CD1c-positive myeloid dendritic cell (primary cell): ENCODE data around the gene QTRT2.

ENCODE experiments used
- DNase-seq: peaks from one replicate; pipeline ENCODE4 v3.0.0-alpha.2; 2016; ENCODE audit errors: extremely low spot score

QTRT2 gene

DNA sequence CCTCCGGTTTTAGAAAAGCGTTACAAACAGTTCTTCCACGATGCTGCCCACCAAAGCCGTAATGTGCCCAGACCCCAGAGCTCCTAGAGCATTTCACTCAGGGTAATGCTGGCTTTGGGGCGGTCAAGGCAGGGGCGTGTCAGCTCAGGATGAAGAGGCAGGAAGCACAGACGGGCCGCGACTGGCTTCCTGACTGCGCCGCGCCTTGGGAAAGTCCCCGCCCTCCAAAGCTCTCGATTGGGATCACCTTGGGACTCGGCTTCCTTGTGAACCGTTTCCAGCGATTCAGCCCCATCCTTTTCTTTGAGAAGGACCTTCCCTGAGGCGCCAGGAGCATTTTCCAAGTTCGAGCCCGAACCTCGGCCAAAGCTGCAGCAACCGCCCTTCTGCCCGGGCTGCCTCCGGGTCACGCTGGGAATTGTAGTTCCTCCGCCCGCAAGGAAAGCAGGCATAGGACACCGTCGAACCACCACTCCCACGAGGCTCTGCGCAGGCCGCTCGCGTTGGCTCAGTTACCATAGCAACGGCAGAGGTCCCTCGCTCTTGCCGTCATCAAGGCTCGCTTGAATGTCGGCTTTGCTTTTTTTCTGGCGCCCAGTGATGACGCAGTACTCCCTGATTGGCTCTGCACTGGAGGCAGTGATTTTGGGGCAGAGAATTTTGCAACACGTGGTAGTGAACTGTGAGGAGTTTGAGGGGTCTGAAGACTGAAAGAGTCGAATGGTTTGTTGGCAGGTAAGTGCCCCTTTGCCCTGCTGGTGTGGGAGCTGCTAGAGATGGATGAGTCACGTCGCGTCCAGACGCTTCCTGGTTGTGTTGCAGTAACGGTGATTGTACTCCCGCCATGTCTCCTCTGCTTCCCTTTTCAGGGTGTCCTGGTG lies at the start of gene QTRT2, which contains the start of gene CCDC191:
TSS of gene QTRT2 (plus strand) at position 608 of the 881 bp plus-strand sequence. CDS start 8,521 bp downstream, outside the sequence.
TSS of gene CCDC191 (minus strand) at position 397 of the 881 bp plus-strand sequence. CDS start at position 337, 60 bp downstream.
- peak; percentile 100 for DNase-seq

DNA sequence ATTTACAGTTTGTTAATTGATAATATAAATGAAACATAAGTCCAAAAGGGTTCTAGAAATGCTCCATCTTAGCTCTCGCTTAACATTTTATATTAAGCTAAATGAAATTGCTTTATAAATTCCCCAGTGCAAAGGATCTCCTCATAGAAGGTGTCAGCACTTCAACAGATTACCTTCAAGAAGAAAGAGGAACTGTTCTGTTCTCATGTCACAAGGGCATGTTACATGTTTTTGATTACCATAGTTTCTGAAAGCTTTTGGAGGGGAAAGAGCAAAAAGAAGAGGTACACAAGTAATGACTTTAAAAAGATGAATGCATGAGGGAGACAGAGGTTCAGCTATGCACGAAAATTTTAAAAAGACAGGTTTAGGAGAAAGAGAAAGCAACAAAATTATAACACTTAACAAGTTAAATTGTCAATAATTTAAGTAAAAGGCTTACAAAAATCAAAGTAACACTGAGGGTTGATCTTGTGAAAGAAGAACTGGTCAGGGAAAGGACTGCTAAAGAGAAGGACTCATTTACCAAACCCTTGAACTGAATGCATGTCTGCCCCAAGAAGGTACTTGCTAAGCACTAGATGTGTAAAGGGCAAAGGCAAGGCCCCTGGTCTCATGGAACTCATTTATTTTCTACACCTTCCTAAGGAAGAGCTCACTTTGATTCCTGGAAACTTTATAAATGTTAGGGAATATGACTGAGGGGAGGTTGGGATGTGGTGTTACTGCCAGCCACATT lies 45.3 kb upstream of the QTRT2 start:
- no peak for DNase-seq

- DNase-seq, result no peak
Observed at GRCh38 chr3:114014211-114014610, 42.3 kb upstream of the QTRT2 start.

DNA sequence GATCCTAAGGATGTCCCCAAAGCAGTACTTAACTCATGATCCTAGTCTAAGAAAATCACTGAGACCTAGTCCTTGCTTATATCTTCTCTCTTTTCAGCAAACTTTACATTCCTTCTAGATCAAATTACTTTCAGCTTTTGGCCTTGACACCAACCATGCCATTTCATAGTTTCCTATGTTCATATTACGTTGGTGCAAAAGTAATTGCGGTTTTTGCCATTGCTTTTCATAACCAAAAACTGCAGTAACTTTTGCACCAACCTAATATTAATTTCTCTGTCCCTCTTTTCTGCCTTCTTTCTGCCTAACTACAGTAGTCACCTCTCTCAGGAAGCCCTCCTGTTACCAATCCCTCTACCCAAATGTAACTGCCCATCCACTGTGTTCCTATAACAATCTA lies 37.1 kb upstream of the QTRT2 start:
- no peak for DNase-seq

DNA sequence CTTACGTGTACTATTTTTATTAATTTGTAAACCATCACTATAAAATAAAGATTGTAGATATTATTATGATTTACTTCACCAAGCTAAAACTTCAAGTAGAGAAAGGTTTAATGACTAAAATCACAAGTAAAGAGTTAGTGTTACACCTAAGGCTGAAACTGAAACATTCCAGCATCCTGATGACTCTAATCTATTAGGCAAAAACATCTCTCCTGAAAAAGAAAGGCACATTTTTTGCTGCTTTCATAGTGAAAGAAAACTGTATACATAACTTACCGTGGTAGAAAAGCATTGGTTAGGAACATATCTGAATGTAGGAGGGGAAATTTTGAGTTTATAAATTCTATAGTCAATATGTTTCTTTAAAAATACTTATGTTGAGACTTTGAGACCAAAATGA lies 35.6 kb upstream of the QTRT2 start:
- DNase-seq, result no peak

- DNase-seq, result no peak
Observed at GRCh38 chr3:114022145-114022802, 34.3 kb upstream of the QTRT2 start.

- no peak for DNase-seq
Observed at GRCh38 chr3:114025451-114025850, 31.1 kb upstream of the QTRT2 start.

- no peak for DNase-seq
Observed at GRCh38 chr3:114026331-114026730, 30.2 kb upstream of the QTRT2 start.

DNA sequence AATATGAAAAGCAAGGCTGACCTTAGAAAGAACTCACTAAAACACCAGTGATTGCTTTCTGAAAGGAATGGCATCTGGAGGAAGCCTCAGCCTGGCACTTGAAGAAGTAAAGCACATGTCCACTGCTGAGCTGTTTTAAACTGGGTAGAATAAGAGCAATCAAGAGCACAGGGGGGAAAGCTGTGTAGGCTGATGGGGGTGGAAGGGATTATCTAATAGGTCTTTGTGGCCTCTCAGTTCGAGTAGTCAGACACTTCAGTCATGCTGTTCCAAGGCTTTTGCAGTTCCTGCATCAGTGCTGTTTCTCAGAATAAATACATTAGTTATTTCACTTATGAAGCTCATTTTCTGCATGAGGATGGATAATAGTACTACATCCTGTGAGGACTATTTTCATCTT lies 22.8 kb upstream of the QTRT2 start:
- no peak for DNase-seq

DNA sequence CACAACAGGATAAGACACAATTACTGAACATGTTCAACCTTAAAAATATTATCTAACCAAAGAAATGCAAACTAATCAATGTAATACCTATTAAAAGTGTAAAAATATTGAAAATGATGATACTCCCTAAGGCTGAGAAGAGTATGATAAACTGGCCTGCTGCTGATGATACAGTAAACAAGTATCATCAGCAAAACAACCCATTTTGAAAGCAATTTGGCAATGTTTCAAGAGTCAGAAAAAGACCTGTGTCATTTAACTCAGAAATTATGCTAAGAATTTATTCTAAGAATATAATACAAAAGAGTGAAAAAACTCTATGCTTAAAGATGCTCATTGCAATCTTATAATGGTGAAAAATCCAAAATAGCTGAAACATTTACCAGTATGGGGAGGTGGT lies 22.3 kb upstream of the QTRT2 start:
- DNase-seq, result no peak

- DNase-seq, result no peak
Observed at GRCh38 chr3:114034787-114035545, 21.6 kb upstream of the QTRT2 start.

- no peak for DNase-seq
Observed at GRCh38 chr3:114035896-114036295, 20.6 kb upstream of the QTRT2 start.

DNA sequence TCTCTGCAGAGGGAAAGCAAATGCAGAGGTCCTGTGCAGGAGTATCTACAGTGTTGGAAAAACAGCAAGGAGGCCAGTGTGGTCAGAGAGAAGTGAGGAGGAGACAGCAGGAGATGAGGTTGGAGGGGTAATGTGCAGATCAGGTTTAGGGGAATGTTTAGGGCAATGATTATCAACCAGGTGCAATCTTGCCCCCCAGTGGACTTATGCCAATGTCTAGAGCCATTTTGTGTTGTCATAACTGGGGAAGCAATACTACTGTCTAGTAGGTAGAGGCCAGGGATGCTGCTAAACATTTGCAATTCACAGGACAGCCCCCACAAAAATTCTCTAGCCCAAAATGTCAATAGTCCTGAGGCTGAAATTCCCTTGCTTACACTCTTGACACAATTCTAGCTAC lies 13.3 kb upstream of the QTRT2 start:
- DNase-seq, result no peak

- no peak for DNase-seq
Observed at GRCh38 chr3:114052216-114052615, 4.3 kb upstream of the QTRT2 start.

DNA sequence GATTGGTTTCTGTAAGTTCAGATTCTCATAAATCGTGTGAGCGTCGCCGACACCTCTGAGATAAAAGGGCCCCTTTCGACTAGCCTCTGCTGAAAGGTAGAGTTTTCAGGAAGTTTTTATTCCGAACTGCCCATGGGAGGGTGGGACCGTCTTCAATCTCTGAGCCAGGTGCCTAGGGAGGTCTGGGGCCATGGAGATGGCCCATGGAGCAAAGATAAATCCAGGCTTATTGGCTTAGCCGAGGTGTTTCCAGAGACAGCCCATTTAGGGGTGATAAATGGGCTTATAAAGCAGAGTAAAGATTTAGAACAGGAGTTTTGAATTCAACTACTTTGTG lies 442 bp downstream of the QTRT2 start:
- no peak for DNase-seq

GRCh38 chr3:114058646-114059045 lies 2.1 kb downstream of the QTRT2 start:
- DNase-seq, result no peak

- DNase-seq, result peak; percentile 12
Observed at GRCh38 chr3:114060906-114061655, 4.5 kb downstream of the QTRT2 start.

GRCh38 chr3:114067804-114068203 lies 11.3 kb downstream of the QTRT2 start:
- DNase-seq, result no peak

DNA sequence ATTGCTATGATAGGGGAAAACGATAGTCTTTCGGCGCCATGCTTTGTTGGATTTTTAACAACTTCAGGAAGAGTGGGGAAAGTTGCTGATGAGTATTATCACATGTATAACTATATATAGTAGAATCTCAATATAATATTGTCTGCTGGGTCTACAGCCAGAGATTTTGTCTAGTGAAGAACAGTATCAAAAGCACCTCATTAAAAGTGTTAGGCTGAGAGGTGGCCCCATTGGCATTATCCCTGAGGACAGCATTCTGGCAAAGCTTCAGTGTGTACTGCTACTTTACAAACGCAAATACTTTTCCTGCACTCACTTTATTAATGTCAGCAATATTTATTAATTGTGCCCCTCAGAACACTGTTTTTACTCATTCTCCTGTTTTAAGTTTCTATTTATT lies 11.8 kb downstream of the QTRT2 start:
- no peak for DNase-seq

DNA sequence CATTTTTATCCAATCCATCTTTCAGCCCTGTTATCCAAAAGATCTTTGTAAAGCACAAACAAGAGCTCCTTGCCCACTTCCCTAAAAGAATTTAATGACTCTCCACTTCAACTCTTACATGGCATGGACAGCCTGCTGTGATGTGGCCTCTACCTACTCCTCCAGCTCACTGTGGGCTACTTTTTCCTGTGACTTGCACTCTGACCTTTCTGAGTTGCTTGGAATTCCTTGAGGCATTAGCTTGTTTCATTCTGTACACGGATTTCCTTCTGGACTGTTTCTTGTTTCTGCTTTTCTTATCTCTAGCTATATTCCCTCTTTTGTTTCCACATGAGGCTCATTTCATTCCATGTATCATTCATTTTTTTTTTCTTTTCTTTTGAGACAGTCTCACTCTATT lies 15.2 kb downstream of the QTRT2 start:
- DNase-seq, result no peak

DNA sequence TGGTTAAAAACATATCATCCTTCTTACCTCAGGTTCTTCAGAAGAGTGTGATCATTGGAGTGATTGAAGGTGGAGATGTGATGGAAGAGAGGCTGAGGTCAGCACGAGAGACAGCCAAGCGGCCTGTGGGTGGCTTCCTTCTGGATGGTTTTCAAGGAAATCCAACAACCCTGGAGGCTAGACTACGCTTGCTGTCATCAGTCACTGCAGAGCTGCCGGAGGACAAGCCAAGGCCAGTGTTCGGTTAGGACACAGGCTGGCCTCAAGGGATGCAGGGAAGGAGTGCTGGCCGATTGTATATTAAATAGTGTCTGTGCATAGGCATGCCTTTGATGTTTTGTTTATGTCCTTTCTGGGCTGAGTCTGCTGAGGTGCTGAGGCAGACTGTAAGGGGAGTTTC lies 20.2 kb downstream of the QTRT2 start:
- no peak for DNase-seq
